ENCODE measurements around the gene SFMBT1.

SFMBT1 gene

GRCh38 chr3:53009826-53010539 is 35.9 kb downstream of the SFMBT1 start:
- Histone ChIP-seq H3K27ac (ENCODE audit: low read length, poor library complexity, severe bottlenecking) (no peak overlapping the region), H2BK5ac (ENCODE audit: low read depth, low read length, poor library complexity, severe bottlenecking) (no peak overlapping the region), H4K8ac (ENCODE audit: low read length) (no peak overlapping the region), H3K4me2 (ENCODE audit: low read length, poor library complexity, severe bottlenecking) (no peak overlapping the region), H3K9me3 (ENCODE audit: control insufficient read depth, low read length) (no peaks in the 10 kb centered on the region), H2BK120ac (ENCODE audit: low read depth, low read length) (no peak overlapping the region), H3K27me3 (ENCODE audit: control insufficient read depth in 1 of 2, insufficient read depth in 1 of 2, low read length in 2 of 2) (no peaks in the 10 kb centered on the region), H3K14ac (ENCODE audit: low read length in 2 of 2) (peak overlapping the region in 1 of 2 experiments; percentile 41), H3K36me3 (ENCODE audit: control insufficient read depth in 1 of 2, insufficient read depth in 2 of 2, low read depth in 1 of 2, low read length in 2 of 2) (no peaks in the 10 kb centered on the region), H3K4ac (ENCODE audit: low read depth in 1 of 2, low read length in 2 of 2) (no peak overlapping the region), H2AFZ (ENCODE audit: low read depth, low read length) (peak overlapping the region; percentile 39), H3K18ac (ENCODE audit: low read depth in 1 of 2, low read length in 2 of 2) (no peak overlapping the region), H3K9ac (ENCODE audit: low read length) (no peak overlapping the region), H2AK5ac (ENCODE audit: low read length, severe bottlenecking) (no peak overlapping the region), H3K79me1 (replicated peaks; ENCODE audit: low read length, poor library complexity, severe bottlenecking) (peaks cover 7% of the 10 kb centered on the region), H3K4me1 (ENCODE audit: control insufficient read depth, insufficient read depth, low read depth, low read length) (peaks cover 2% of the 10 kb centered on the region), H3K4me3 (ENCODE audit: insufficient read depth in 1 of 2, low read depth in 1 of 2, low read length in 2 of 2) (no peak overlapping the region), H4K91ac (ENCODE audit: low read length) (no peak overlapping the region), H2BK12ac (ENCODE audit: low read length in 2 of 2) (peak overlapping the region in 1 of 2 experiments; percentile 18), H2BK15ac (ENCODE audit: low read depth, poor library complexity, severe bottlenecking) (no peak overlapping the region), H3K23ac (ENCODE audit: low read length in 2 of 2) (no peak overlapping the region)
- 77% methylated on average over 2 of the region's 2 CpGs for WGBS
- DNase-seq = no peak

DNA sequence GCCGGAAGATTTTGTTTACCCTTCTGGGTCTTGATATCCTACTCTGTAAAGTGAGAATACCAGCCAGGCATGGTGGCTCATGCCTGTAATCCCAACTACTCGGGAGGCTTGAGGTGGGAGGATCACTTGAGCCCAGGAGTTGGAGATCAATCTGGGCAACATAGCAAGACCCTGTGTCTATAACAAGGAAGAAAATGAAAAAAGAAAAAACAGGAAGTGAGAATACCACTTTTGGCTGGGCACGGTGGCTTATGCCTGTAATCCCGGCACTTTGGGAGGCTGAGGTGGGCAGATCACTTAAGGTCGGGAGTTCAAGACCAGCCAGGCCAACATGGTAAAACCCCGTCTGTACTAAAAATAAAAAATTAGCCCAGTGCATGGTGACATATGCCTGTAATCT is 36.9 kb downstream of the SFMBT1 start:
- Histone ChIP-seq H3K14ac (ENCODE audit: low read length in 2 of 2) (no peak overlapping the region), H3K36me3 (ENCODE audit: control insufficient read depth in 1 of 2, insufficient read depth in 2 of 2, low read depth in 1 of 2, low read length in 2 of 2) (no peaks in the 10 kb centered on the region), H2AFZ (ENCODE audit: low read depth, low read length) (no peak overlapping the region), H3K4me1 (ENCODE audit: control insufficient read depth, insufficient read depth, low read depth, low read length) (peaks cover 2% of the 10 kb centered on the region), H2BK12ac (ENCODE audit: low read length in 2 of 2) (no peak overlapping the region), H3K27me3 (ENCODE audit: control insufficient read depth in 1 of 2, insufficient read depth in 1 of 2, low read length in 2 of 2) (no peaks in the 10 kb centered on the region), H2BK120ac (ENCODE audit: low read depth, low read length) (no peak overlapping the region), H3K79me1 (replicated peaks; ENCODE audit: low read length, poor library complexity, severe bottlenecking) (peaks cover 8% of the 10 kb centered on the region), H2BK15ac (ENCODE audit: low read depth, poor library complexity, severe bottlenecking) (no peak overlapping the region), H3K4me3 (ENCODE audit: insufficient read depth in 1 of 2, low read depth in 1 of 2, low read length in 2 of 2) (no peak overlapping the region), H3K27ac (ENCODE audit: low read length, poor library complexity, severe bottlenecking) (no peak overlapping the region), H3K9ac (ENCODE audit: low read length) (no peak overlapping the region), H2BK5ac (ENCODE audit: low read depth, low read length, poor library complexity, severe bottlenecking) (no peak overlapping the region), H3K4ac (ENCODE audit: low read depth in 1 of 2, low read length in 2 of 2) (no peak overlapping the region), H3K9me3 (ENCODE audit: control insufficient read depth, low read length) (no peaks in the 10 kb centered on the region), H2AK5ac (ENCODE audit: low read length, severe bottlenecking) (no peak overlapping the region), H4K91ac (ENCODE audit: low read length) (no peak overlapping the region), H3K18ac (ENCODE audit: low read depth in 1 of 2, low read length in 2 of 2) (no peak overlapping the region), H3K4me2 (ENCODE audit: low read length, poor library complexity, severe bottlenecking) (no peak overlapping the region), H4K8ac (ENCODE audit: low read length) (no peak overlapping the region), H3K23ac (ENCODE audit: low read length in 2 of 2) (no peak overlapping the region)
- DNase-seq = no peak
- 95% methylated on average over 6 of the region's 6 CpGs for WGBS

DNA sequence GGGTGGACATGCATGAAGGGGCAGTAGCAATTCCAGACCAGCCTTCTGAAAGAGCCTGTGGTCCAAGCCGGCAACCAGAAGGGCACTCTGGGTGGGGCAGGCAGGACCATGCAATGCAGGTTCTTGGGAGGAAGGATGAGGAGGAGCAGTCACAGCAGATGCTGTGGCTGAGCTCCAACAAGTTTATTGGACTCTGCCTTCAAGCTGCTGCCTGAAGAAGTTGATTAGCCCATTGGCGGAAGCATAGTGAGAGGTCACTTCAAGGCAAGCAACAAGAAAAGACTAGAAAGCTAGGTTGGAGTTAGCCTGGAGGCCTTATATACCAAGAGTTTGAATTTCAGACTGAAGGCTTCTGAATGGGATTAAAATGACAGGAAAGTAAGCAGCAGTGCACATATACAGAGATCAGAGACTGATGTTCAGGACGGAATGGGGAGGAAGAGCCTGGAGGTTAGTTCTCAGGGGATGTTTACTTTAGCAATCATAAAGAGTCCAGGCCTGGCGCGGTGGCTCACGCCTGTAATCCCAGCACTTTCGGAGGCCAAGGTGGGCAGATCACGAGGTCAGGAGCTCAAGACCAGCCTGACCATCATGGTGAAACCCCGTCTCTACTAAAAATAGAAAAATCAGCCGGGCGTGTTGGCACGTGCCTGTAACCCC is 39.9 kb downstream of the SFMBT1 start:
- no peak for DNase-seq
- Histone ChIP-seq H3K4me3 (ENCODE audit: insufficient read depth in 1 of 2, low read depth in 1 of 2, low read length in 2 of 2) (no peak overlapping the region), H3K4me2 (ENCODE audit: low read length, poor library complexity, severe bottlenecking) (no peak overlapping the region), H3K9ac (ENCODE audit: low read length) (no peak overlapping the region), H3K23ac (ENCODE audit: low read length in 2 of 2) (no peak overlapping the region), H4K8ac (ENCODE audit: low read length) (no peak overlapping the region), H3K79me1 (replicated peaks; ENCODE audit: low read length, poor library complexity, severe bottlenecking) (peaks cover 3% of the 10 kb centered on the region), H2BK15ac (ENCODE audit: low read depth, poor library complexity, severe bottlenecking) (no peak overlapping the region), H3K4ac (ENCODE audit: low read depth in 1 of 2, low read length in 2 of 2) (no peak overlapping the region), H3K18ac (ENCODE audit: low read depth in 1 of 2, low read length in 2 of 2) (peak overlapping the region in 1 of 2 experiments; percentile 30), H3K36me3 (ENCODE audit: control insufficient read depth in 1 of 2, insufficient read depth in 2 of 2, low read depth in 1 of 2, low read length in 2 of 2) (no peaks in the 10 kb centered on the region), H3K14ac (ENCODE audit: low read length in 2 of 2) (no peak overlapping the region), H3K9me3 (ENCODE audit: control insufficient read depth, low read length) (no peaks in the 10 kb centered on the region), H3K27ac (ENCODE audit: low read length, poor library complexity, severe bottlenecking) (no peak overlapping the region), H2BK12ac (ENCODE audit: low read length in 2 of 2) (no peak overlapping the region), H2BK120ac (ENCODE audit: low read depth, low read length) (no peak overlapping the region), H2AFZ (ENCODE audit: low read depth, low read length) (no peak overlapping the region), H3K27me3 (ENCODE audit: control insufficient read depth in 1 of 2, insufficient read depth in 1 of 2, low read length in 2 of 2) (no peaks in the 10 kb centered on the region), H2BK5ac (ENCODE audit: low read depth, low read length, poor library complexity, severe bottlenecking) (no peak overlapping the region), H2AK5ac (ENCODE audit: low read length, severe bottlenecking) (no peak overlapping the region), H4K91ac (ENCODE audit: low read length) (no peak overlapping the region), H3K4me1 (ENCODE audit: control insufficient read depth, insufficient read depth, low read depth, low read length) (peaks cover 3% of the 10 kb centered on the region)
- 69% methylated on average over 12 of the region's 12 CpGs for WGBS

DNA sequence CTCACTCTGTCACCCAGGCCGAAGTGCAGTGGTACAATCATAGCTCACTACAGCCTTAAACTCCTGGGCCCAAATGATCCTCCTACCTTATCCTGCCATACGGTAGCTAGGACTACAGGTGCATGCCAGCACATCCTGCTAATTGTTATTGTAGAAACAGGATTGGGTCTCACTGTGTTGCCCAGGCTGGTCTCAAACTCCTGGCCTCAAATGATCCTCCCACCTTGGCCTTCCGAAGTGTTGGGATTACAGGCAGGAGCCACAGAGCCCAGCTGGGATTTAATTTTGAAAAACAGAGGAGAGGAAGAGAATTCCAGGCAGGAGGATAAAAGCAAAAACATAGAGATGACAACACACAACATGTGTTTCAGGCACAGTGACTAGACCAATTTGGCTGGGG is 40.5 kb downstream of the SFMBT1 start:
- no peak for DNase-seq
- Histone ChIP-seq H3K36me3 (ENCODE audit: control insufficient read depth in 1 of 2, insufficient read depth in 2 of 2, low read depth in 1 of 2, low read length in 2 of 2) (no peaks in the 10 kb centered on the region), H2AK5ac (ENCODE audit: low read length, severe bottlenecking) (no peak overlapping the region), H4K8ac (ENCODE audit: low read length) (no peak overlapping the region), H3K14ac (ENCODE audit: low read length in 2 of 2) (peak overlapping the region in 1 of 2 experiments; percentile 60), H2BK15ac (ENCODE audit: low read depth, poor library complexity, severe bottlenecking) (no peak overlapping the region), H2BK12ac (ENCODE audit: low read length in 2 of 2) (no peak overlapping the region), H2BK120ac (ENCODE audit: low read depth, low read length) (no peak overlapping the region), H3K27me3 (ENCODE audit: control insufficient read depth in 1 of 2, insufficient read depth in 1 of 2, low read length in 2 of 2) (no peaks in the 10 kb centered on the region), H3K18ac (ENCODE audit: low read depth in 1 of 2, low read length in 2 of 2) (no peak overlapping the region), H3K79me1 (replicated peaks; ENCODE audit: low read length, poor library complexity, severe bottlenecking) (peaks cover 3% of the 10 kb centered on the region), H3K23ac (ENCODE audit: low read length in 2 of 2) (no peak overlapping the region), H4K91ac (ENCODE audit: low read length) (no peak overlapping the region), H3K9ac (ENCODE audit: low read length) (no peak overlapping the region), H3K4me1 (ENCODE audit: control insufficient read depth, insufficient read depth, low read depth, low read length) (peaks cover 3% of the 10 kb centered on the region), H3K4me2 (ENCODE audit: low read length, poor library complexity, severe bottlenecking) (no peak overlapping the region), H3K4me3 (ENCODE audit: insufficient read depth in 1 of 2, low read depth in 1 of 2, low read length in 2 of 2) (no peak overlapping the region), H2AFZ (ENCODE audit: low read depth, low read length) (no peak overlapping the region), H2BK5ac (ENCODE audit: low read depth, low read length, poor library complexity, severe bottlenecking) (no peak overlapping the region), H3K27ac (ENCODE audit: low read length, poor library complexity, severe bottlenecking) (no peak overlapping the region), H3K9me3 (ENCODE audit: control insufficient read depth, low read length) (no peaks in the 10 kb centered on the region), H3K4ac (ENCODE audit: low read depth in 1 of 2, low read length in 2 of 2) (no peak overlapping the region)
- 89% methylated on average over 2 of the region's 3 CpGs for WGBS

All from mesenchymal stem cell (in vitro differentiated cells and primary cell).